Glomerular visceral epithelial cell (primary cell): ENCODE measurements around the gene APBA1.

ENCODE experiments used
- DNase-seq: peaks from one replicate; pipeline ENCODE4 v3.0.0-alpha.2; 2016; ENCODE audit errors: extremely low spot score

APBA1 gene

DNA sequence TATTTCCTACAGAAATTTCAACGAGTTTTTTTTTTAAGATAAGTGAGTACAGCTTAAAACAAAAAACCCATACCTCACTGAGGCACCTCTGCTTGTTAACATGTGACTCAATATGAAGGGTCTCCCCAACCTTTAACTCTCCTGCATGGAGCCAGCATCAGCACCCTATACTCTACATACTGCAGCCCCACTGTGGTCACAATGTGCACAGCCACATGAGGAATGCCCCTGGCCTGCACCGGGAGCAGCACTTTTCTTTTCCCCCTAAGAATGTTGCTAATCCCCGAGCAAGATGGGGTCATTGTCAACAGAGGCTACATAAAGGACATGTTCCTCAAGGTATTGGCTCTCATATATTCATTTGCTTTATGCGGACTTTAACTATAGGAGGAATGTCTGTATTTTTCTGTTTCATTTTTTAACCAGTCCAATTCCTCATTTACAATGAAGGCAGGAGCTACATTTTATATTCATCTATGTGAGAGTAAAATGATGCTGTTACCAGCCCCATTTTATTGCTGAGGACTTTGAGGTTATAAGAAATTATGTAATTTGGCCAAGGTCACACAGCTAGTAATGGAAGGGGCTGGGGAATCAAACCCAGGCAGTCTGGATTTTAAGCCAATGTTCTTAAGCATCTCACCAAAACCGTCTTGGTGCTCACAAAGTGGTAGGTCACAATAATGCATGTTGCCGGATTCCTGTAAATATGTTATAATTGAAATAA, 93.0 kb downstream of the APBA1 start:
- no peak for DNase-seq

DNA sequence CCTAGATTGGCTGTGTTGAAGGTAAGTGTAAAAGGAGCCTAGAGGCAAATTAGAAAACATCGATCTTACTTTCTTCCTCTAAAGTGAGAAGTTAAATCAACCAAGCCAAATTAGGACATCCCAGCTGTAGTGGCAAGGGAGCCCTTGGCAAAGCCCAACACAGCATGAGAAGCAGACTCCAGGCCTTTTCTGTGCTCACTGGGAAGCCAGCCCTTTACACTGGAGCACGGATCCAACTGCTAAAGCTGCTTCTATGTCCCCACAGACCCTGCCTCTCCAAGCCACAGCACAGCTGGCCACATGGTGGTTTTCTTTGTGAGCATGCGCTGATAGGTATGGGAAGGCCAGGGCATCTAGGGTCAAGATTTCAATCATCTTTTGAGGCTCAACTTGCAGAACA, 94.1 kb downstream of the APBA1 start:
- no peak for DNase-seq

DNA sequence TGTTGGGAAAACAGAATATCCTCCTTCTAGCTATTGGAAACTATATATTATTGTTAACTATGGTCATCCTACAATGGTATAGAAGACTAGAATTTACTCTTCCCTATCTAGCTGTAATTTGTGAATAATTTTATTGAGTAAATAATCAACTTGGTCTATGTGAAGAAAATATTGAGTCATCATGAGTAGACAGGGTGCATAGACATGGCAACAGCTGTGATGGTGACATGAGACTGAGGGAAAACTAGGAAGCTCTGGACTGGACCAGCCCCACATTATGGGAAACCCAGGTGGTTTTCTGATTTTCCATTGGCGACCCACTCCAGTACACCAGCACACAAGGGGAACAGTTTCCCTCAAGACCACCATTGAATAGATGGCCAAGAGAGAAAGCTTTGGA, 95.0 kb downstream of the APBA1 start:
- peak; percentile 54 for DNase-seq

DNA sequence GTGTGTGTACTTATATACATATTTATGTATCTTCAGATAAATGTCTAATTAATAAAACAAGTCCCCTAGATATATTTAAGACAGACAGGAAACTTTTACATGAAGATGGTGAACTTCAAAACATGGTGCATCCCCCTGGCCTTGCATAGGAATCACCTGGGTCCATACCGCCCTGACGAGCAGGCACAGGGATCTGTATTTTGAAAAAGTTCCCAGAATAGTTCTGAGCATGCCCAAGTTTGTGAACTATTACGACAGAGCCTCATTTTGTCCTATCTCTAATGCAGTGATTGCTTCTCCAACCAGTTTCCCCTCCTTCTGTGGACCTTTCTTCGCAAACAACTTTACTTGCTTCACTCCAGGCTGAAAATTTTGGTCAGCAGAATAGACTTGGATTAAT, 98.1 kb downstream of the APBA1 start:
- DNase-seq = no peak

DNA sequence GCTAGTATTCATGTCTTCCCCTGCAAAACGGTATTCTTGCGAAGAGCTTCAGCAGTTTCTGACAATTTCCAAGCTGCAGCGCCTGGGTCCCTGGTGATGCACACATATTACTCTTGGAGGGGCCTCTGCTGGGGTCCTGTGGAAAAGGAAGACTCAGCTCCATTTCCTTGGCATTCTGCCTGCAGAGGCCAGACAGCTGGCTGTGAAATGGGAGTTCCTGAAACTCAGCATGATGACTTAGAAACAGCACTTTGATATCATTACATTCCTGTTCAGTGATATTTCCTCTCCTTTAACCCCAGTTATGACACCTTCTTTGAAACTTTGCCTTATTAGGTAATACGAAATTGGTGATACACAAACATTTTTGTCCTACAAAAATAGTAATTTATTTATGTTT, 98.5 kb downstream of the APBA1 start:
- peak; percentile 90 for DNase-seq

DNA sequence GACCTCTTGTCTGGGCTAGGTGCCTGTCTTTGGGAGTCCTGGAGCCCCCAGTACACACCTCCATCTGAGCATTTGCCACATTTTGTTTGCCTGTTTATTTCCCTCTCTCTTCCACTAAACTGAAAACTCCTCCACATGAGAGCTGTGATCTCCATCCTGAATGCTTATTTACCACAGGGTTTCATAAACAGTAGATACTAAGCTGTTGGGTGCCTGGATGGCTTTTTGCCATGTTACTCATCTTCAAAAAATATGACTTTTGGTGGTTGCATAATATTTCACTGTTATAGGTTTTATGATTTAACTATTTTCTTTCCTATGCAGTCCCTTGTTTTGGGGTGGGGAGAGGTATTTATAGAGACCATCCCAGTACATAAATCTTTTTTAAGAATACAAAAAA, 99.6 kb downstream of the APBA1 start:
- no peak for DNase-seq

DNA sequence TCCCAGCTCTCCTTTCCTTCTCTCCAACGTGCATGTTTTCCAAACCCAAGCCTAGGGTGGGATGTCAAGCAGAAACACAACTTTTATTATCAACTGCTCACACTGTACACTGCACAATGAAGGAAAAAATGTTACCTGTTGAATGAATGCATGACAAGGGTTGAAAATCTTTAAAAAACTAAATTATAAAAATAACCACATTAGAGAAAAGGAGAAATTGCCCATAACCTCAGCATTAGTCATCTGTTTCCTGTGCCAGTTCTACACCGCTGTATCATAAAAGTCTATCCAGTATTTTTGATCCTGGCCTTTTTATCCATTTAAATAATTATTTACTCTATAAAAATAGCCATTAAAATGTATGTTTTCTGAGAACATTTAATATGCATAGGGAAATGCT, 101.1 kb downstream of the APBA1 start:
- DNase-seq = peak; percentile 49

DNA sequence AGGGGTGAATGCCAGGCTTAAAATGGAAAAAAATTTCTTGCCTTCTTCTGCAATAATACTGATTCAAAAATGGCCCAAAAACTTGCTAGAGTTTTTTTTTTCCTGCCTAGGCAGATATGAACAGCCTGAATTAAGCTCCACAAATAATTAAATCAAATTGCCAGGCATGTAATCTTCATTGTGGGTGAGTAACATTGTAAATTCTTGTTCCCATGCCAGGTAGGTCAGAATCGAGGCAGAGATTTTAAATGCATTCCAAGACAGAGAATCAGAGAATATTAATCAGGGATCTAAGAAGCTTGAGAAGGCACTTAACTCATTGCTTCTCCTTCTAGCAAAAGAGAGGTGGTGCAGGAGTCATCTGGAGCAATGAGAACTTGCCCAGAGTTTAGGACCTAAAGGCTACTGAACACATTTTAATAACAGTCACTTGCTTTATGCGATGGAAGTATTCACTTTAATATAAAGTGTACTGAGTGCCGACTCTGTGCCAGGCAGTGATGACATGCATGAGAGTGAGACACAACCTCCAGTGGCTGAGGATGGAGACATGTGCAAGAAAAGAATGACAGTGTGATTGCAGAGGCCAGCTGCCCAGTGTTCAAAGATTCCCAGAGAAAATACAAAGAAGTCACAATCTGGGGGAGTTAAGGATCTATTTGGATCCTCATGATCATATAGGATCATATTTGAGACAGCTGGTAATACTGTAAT, 102.3 kb downstream of the APBA1 start:
- DNase-seq = peak; percentile 76

DNA sequence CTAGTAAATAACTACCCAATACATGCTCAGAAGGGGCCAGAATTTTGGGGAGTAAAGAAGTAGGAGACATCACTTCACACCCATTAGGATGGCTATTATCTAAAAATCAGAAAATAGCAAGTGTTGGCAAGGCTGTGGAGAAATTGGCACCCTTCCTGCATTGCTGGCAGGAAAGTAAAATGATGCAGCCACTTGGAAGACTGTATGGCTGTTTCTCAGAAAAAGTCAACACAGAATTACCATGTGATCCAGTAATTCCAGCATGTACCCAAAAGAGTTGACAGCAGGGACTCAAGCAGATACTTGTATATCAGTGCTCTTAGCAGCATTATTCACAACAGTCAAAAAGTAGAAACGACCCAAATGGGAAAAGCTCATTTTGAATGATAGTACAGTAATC, 107.6 kb downstream of the APBA1 start:
- no peak for DNase-seq

DNA sequence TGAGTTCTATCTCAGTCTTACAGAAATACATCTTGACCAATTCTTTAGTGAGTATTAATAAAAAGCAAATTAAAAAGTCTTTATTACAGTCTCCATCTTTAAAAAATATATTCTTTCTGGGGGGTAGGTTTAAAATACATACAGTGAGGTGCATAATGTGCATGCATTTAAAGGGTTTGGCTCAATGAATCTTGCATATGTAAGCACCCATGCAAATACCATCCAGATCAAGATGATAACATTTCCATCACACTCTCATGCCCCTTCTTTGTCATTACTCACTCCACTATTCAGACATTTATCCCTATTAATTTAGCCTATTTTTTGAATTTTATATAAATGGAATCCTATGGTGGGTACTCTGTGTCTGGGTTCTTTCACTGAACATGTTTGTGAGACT, 113.0 kb downstream of the APBA1 start:
- no peak for DNase-seq

DNA sequence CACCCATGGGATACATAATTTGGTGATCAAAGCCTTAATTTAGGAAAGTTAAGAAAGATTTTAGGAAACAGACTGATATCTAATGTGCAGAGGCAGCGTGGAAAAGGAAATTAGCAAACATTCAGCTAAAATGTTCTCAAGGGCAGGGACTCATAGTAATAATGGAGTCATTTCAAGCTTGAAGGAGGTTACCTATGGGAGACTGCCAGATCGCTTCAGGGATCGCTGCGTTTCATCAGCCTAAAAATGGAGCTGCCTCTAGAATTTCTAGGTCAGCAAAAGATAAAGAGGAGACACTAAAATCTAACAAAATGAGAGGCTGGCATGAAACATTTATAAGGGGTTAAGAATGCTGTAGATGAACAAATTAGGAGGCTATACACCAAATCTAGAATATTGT, 115.5 kb downstream of the APBA1 start:
- DNase-seq = no peak

DNA sequence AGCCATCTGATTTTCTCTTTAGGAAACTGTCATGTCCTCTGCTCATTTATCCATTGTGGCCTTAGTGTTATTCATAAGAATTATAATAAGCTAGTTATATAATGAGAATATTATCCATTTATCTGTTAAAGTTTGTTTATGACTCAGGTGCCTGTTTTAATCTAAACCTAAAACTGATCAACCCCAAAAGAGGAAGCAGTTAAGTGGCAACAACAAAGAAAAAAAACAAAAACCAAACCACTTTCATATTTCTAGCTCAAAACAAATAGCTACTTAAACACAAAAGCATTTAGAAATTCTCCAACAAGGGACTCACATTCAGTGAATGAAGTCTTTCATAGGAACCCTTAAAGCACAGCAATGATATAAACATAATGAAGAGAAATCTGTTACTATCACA, 116.4 kb downstream of the APBA1 start:
- DNase-seq = no peak

DNA sequence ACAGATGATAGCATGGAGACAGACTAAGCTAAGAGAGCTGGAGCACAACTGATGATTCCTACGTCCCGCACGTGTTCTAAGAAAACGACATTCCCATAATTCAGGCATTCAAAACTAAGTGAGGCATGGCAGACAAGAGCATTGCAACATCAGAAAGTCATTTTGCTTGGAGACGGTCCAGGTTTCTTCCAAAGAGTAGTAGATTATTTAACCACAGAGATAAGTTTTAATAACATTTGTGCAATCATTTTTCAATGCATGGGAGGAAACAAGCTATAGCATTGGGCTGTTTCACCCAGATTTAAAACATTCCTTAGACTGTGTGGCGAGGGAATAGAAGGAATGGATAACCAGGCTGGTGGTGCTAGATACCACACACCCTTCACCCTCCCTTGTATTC, 117.2 kb downstream of the APBA1 start:
- DNase-seq = peak; percentile 97

DNA sequence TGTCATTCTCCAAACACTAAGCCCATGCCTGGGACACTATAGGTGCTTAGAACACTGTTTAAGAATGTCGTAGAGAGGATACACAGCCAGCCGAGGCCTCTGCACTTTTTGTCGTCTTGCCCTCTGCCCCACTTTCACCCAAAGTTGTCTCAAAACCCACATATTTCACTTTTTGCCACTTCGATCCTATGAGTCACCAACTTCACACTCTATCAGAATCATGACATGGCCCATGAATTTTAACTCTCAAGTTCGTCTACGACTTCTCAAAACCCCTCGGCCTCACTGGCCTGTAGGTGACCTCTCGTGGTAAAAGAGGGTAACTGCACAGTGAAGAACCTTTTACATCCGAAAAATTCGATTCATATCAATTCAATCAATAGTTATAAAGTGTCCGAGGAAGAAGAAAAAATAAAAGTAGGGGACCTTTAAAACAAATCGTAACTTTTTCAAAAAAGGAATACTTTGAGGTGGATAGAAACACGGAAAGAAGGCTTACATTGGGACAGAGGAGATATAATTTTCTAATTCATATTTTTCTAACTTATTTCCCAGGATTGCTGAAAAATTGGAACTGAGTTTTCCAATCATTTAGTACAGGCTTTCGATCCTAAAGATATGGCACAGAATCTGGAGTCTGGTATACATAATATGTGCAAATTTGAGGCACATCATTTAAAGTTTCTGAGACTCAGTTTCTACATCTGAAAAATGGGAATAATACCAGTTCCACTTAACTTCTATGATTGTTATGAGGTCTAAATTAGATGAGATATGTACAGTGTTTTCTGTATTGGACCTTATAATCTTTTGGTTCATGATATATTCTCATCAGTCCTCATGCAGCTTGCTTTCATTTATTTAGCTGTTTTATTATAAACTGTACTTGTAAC, 122.6 kb downstream of the APBA1 start:
- peak; percentile 64 for DNase-seq

DNA sequence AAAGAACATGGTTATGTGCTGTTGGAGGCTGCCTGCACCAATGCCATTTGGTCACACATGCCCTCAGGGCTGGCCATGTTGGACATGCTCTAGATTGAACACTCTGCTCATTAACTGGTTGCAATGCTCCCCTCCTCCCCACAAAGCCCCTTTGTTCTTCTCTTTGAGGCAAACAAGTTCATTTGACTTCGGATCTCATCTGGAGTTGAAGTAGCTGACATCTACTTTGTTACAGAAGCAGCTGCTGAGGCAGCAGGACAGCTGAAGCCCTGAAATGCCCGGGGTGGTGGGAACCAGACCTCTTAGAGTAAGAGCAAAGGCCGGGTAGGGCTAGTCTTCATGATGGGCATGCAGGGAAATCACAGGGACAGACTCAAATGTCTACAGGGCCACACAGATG, 123.5 kb downstream of the APBA1 start:
- no peak for DNase-seq

DNA sequence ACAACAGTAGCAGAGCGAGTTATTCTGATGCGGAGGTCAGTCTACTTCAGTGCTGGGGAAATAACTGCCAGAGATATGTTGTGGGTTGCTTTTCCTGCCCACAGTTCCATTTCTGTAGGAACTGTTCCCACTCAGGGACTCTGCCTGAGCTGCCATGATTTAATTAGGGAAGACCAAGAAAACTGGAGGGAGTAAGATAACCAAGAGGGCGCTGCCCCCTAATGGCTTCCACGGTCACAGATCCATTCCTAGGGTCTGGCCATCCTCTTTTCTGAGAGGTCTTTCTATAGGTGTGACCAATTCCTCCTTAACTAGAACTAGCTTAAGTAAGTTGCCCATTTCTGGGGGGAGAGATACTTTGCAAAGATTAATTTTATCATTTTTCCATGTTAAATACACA, 125.9 kb downstream of the APBA1 start:
- DNase-seq = peak; percentile 50

DNA sequence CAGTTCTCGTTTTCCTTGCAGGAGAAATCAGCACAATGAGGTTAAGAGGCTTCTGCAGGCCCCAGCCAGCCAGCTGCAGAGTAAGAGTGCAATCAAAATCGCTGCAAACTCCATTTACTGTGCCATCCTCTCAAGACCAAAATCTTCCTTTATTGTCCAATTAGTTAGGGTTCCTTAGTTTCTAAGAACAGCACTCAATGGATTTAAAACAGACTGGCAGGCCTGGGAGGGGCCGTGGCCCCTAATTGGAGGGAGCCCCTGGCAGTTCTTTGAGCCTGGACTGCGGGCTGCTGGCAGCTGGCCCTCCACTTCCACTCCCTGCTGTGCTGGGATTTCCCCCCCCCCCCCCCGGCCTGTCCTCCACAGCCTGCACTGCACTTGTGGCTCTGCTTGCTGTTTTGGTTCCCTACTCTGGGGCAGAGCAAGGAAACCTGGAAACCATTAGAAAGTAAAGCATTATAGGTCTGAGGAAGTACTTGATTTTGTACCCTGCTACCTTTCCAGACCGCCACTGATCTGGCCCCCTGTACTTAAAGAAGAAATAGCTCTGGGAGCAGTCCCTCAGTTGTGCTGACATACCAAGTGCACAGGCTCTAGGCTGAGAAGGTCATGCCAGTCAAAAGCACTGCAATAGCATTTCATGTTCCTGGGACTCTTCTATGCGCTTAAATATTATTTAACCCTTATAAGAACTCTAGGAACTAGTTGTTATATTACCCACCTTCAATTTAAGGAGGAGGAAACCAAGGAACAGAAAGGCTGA, 129.0 kb downstream of the APBA1 start:
- DNase-seq = peak; percentile 29

DNA sequence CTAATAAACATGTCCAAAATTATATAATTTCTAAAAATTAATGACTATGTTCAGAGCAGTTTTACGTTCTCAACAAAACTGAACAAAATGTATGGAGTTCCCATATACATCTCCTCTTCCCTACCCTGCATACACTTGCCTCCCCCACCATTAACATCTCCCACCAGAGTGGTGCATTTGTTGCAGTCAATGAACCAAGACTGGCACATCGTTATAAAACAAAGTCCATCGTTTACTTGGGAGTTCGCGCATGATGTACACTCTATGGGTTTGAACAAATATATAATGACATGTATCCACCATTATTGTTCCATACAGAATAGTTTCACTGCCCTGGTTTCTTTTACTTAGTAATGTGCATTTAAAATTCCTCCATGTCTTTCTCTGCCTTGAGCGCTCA, 130.1 kb downstream of the APBA1 start:
- DNase-seq = no peak

DNA sequence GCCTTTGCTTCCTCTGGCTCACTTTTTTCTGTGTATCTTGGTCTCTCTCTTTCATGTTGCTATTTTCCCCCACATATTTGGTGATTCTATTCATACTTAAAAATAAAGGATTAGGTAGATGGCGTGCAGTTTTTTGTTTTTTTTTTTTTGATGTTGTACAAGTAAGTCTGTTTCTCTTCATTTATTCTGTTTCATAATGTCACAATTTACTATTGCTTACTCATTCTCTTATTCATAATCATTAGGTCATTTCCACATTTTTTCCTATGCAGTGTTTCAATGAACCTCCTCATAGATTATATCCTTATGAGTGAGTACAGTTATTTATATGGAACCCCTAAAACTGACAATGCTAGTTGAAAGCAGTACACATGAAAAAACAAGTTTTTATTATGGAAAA, 136.3 kb downstream of the APBA1 start:
- DNase-seq = no peak

DNA sequence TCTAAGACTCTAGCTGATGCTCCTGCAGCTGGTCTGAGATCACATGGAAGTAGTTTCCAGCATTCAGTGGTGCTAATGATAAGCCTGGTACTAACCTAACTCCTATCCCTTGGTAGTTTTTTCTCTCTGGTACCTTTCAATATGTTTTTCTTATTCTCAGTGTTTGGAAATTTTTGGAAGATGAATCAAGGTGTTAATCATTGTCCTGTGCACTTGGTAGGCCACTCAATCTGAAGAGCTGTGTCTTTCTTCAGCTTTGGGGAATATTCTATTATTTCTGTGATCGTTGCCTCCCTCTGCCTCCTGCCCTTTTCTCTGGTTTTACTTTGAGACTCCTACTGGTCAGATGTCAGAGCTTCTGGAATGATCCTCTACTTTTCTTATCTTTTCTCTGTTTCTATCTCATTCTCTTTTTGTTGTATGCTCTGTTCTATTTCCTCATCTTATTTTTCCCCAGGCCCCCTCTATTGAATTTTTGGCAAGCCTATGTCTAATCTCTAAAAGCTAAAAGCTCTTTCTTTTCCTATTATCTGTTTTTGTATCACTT, 136.8 kb downstream of the APBA1 start:
- peak; percentile 51 for DNase-seq

DNA sequence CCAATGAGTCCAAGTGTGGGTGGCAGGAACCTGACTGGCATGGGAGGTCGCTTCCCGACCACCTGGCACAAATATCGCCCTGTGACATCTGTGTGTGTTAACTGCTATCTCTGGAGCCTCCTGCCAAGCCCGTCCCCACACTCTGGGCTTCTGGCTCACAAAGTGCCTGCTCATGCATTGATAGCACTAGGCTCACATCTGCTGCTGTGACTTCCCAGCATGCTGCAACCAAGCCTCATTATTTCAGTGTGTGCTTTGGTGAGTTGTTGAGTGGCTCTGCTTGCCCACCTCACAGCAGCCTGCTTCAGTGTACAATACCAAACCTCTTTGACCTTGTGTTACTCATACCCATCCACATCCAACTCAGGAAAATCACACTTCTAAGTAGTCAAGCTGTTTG, 139.8 kb downstream of the APBA1 start:
- no peak for DNase-seq

DNA sequence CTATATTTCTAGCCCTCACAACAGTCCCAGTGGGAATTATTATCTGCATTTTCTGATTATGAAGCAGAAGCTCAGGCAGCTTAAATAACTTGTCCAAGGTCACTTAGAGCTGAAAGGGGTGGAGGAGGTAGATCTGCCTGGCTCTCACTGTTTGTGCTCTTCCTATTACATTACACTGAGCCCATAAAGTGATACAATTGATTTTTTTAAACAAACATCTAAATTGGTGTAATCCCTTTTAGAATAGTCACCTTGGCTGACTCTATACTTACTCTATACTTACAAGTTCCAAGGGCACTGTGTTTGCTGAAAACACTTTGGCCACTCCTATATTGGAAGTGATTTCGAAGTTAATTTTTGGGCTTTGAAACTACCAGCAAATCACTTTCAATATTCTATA, 144.7 kb downstream of the APBA1 start:
- no peak for DNase-seq
